Stimulated activated memory B cell treated with anti-CD40 and anti-IgM and Interleukin-4, amounts not matched to agents 10 μg/mL and 1 μg/mL and 100 μg/mL, for 72 hours (primary cell): Measurements from ENCODE around the gene TMEM139.
"Not testable (repeated sequence)": the region's sequence is repeated elsewhere in the genome, so short reads cannot be mapped to it uniquely, and the experiment has no call there.

Experiments used
- ATAC-seq: fragments of 150-1000 bp; cut with Tn5 transposase; 2 replicates; pipeline ENCODE4 v1.10.0; 2021
- H3K27ac Mint-ChIP-seq: one replicate; pipeline ENCODE4 v1.8.0; 2022; ENCODE audit warnings: mild to moderate bottlenecking, mixed read lengths
- H3K27me3 Mint-ChIP-seq: one replicate; pipeline ENCODE4 v1.8.0; 2022; ENCODE audit warnings: mixed read lengths
- H3K36me3 Mint-ChIP-seq: one replicate; pipeline ENCODE4 v1.8.0; 2022; ENCODE audit warnings: mixed read lengths
- H3K4me1 Mint-ChIP-seq: one replicate; pipeline ENCODE4 v1.8.0; 2022; ENCODE audit warnings: mixed read lengths
- H3K4me3 Mint-ChIP-seq: one replicate; pipeline ENCODE4 v1.8.0; 2022; ENCODE audit warnings: mild to moderate bottlenecking, moderate library complexity, mixed read lengths
- H3K9me3 Mint-ChIP-seq: one replicate; pipeline ENCODE4 v1.8.0; 2022; ENCODE audit warnings: mixed read lengths

Gene TMEM139

GRCh38 chr7:143279186-143280098 lies 5.3 kb upstream of the TMEM139 start:
- peak; percentile 67 for ATAC-seq
- peak overlapping the region; percentile 85 for H3K27ac Mint-ChIP-seq
- H3K4me3 Mint-ChIP-seq = peak overlapping the region; percentile 62
- H3K36me3 Mint-ChIP-seq = no peaks in the 10 kb centered on the region
- peaks cover 36% of the 10 kb centered on the region for H3K4me1 Mint-ChIP-seq
- H3K9me3 Mint-ChIP-seq = no peaks in the 10 kb centered on the region
- H3K27me3 Mint-ChIP-seq = no peaks in the 10 kb centered on the region

- no peaks in the 10 kb centered on the region for H3K9me3 Mint-ChIP-seq
- no peaks in the 10 kb centered on the region for H3K27me3 Mint-ChIP-seq
- no peaks in the 10 kb centered on the region for H3K36me3 Mint-ChIP-seq
- no peak for ATAC-seq
- peak overlapping the region; percentile 85 for H3K27ac Mint-ChIP-seq
- H3K4me1 Mint-ChIP-seq = peaks cover 39% of the 10 kb centered on the region
- H3K4me3 Mint-ChIP-seq = peak overlapping the region; percentile 62
Observed at GRCh38 chr7:143280160-143280559, 4.6 kb upstream of the TMEM139 start.

GRCh38 chr7:143280566-143280965 lies 4.2 kb upstream of the TMEM139 start:
- no peak for ATAC-seq
- Mint-ChIP-seq H3K4me3 (peak overlapping the region; percentile 62), H3K27me3 (no peaks in the 10 kb centered on the region), H3K9me3 (no peaks in the 10 kb centered on the region), H3K36me3 (no peaks in the 10 kb centered on the region), H3K27ac (peak overlapping the region; percentile 85), H3K4me1 (peaks cover 39% of the 10 kb centered on the region)

DNA sequence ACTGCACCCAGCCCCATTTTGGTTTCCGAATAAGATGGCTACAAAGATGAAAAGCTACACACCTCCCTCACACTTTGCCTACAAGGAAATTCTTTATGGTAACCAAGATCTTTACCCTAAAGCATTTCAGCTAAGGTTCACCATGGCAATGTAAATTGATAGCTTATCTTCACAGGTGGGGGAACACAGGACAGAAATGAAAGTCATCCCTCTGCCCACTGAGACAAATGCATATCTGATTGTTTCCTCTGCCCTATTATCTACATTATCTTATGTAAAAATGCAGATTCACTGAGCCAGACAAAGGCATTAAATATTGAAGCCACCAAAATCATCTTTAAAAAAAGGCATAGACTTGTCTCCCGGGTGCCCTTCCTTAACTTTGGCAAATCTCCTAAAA lies 3.2 kb upstream of the TMEM139 start:
- Mint-ChIP-seq H3K9me3 (no peaks in the 10 kb centered on the region), H3K4me3 (no peak overlapping the region), H3K27ac (no peak overlapping the region), H3K27me3 (no peaks in the 10 kb centered on the region), H3K36me3 (no peaks in the 10 kb centered on the region), H3K4me1 (peaks cover 39% of the 10 kb centered on the region)
- no peak for ATAC-seq

GRCh38 chr7:143282124-143282523 lies 2.6 kb upstream of the TMEM139 start:
- ATAC-seq = no peak
- no peak overlapping the region for H3K4me3 Mint-ChIP-seq

GRCh38 chr7:143283381-143283780 lies 1.4 kb upstream of the TMEM139 start:
- ATAC-seq = no peak
- Mint-ChIP-seq H3K27me3 (no peaks in the 10 kb centered on the region), H3K4me1 (peaks cover 46% of the 10 kb centered on the region), H3K4me3 (peak overlapping the region; percentile 54), H3K27ac (peak overlapping the region; percentile 85), H3K9me3 (peaks cover 3% of the 10 kb centered on the region), H3K36me3 (no peaks in the 10 kb centered on the region)

More at GRCh38 chr7:143282124-143282523, 2.6 kb upstream of the TMEM139 start:
- no peaks in the 10 kb centered on the region for H3K27me3 Mint-ChIP-seq
- H3K4me1 Mint-ChIP-seq = peaks cover 39% of the 10 kb centered on the region
- no peaks in the 10 kb centered on the region for H3K9me3 Mint-ChIP-seq
- H3K36me3 Mint-ChIP-seq = no peaks in the 10 kb centered on the region
- no peak overlapping the region for H3K27ac Mint-ChIP-seq

- ATAC-seq = no peak
- Mint-ChIP-seq H3K36me3 (no peaks in the 10 kb centered on the region), H3K27me3 (no peaks in the 10 kb centered on the region), H3K27ac (no peak overlapping the region), H3K9me3 (peaks cover 3% of the 10 kb centered on the region), H3K4me3 (no peak overlapping the region), H3K4me1 (peaks cover 46% of the 10 kb centered on the region)
Observed at GRCh38 chr7:143285470-143285778, 666 bp downstream of the TMEM139 start.

GRCh38 chr7:143285806-143286521 lies 1.2 kb downstream of the TMEM139 start:
- H3K4me1 Mint-ChIP-seq = peaks cover 47% of the 10 kb centered on the region
- H3K27me3 Mint-ChIP-seq = no peaks in the 10 kb centered on the region
- no peak for ATAC-seq
- no peak overlapping the region for H3K27ac Mint-ChIP-seq
- H3K9me3 Mint-ChIP-seq = peaks cover 3% of the 10 kb centered on the region
- H3K36me3 Mint-ChIP-seq = no peaks in the 10 kb centered on the region
- no peak overlapping the region for H3K4me3 Mint-ChIP-seq

GRCh38 chr7:143286522-143286890 lies 1.7 kb downstream of the TMEM139 start:
- no peak for ATAC-seq
- peaks cover 3% of the 10 kb centered on the region for H3K9me3 Mint-ChIP-seq
- H3K4me3 Mint-ChIP-seq = no peak overlapping the region
- peaks cover 5% of the 10 kb centered on the region for H3K36me3 Mint-ChIP-seq
- H3K4me1 Mint-ChIP-seq = peaks cover 53% of the 10 kb centered on the region
- H3K27ac Mint-ChIP-seq = no peak overlapping the region
- no peaks in the 10 kb centered on the region for H3K27me3 Mint-ChIP-seq

DNA sequence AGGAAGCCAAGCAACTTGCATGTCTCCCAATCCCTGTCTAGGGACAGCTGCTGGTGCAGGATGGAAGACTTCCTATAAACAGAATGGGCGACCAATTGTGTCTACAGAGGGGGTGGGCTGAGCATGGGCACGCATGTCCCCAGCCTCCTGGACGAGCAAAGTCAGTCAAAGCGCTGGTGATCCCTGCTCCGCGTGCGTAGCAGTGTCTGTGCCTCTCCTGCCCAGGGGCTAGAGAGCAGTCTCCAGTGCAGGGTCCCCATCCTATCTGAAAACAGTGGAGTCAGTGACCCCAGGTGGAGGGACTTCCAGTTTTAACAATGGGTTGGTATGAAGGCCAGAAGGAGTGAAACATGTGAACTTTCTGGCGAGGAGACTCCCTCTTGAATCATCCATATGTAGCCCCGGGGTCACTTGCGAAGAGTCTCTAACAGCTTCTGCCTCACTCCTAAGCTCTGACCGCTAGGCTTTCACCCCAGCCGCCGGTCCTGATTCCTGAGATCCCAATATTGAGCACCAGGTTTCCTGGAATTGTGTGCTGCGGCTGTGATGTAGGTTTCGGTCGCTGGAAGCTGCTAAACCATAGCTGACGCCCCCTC lies 2.7 kb downstream of the TMEM139 start:
- Mint-ChIP-seq H3K9me3 (peaks cover 3% of the 10 kb centered on the region), H3K36me3 (peaks cover 12% of the 10 kb centered on the region), H3K4me3 (peak overlapping the region; percentile 95), H3K27me3 (no peaks in the 10 kb centered on the region), H3K4me1 (peaks cover 55% of the 10 kb centered on the region), H3K27ac (peak overlapping the region; percentile 82)
- no peak for ATAC-seq

- peak; percentile 97 for ATAC-seq
- H3K36me3 Mint-ChIP-seq = peaks cover 15% of the 10 kb centered on the region
- H3K4me1 Mint-ChIP-seq = peaks cover 53% of the 10 kb centered on the region
Observed at GRCh38 chr7:143287935-143288826, 3.4 kb downstream of the TMEM139 start, which contains the start of gene CASP2. CASP2 (plus strand) TSS chr7:143288351; CDS start chr7:143288456, 105 bp downstream.

DNA sequence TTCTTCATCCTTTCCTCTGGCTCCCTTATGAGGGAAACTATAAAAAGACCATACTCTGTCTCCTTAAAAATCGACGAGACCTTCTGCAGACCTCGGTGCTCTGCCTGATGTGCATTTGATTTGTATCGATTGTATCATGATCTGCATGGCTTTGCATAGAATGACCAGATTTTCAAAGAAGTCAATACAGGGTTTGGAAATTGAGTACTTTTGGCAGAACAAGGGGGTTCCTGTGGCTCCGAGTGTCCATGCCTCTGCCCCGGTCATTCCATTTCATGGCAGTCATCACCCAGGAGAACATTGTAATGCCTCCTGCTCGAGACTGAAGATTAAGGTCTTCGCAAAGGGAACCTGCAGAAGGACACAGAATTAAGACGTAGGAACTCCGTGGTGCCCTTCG lies 4.1 kb downstream of the TMEM139 start:
- Mint-ChIP-seq H3K9me3 (peaks cover 3% of the 10 kb centered on the region), H3K4me1 (peaks cover 46% of the 10 kb centered on the region), H3K36me3 (peaks cover 21% of the 10 kb centered on the region), H3K27ac (peak overlapping the region; percentile 82), H3K4me3 (peak overlapping the region; percentile 95), H3K27me3 (no peaks in the 10 kb centered on the region)
- ATAC-seq = no peak

More at GRCh38 chr7:143287935-143288826, 3.4 kb downstream of the TMEM139 start, which contains the start of gene CASP2:
- H3K27ac Mint-ChIP-seq = peak within 1 kb of the TSS; percentile 82
- peak within 1 kb of the TSS; percentile 95 for H3K4me3 Mint-ChIP-seq
- H3K9me3 Mint-ChIP-seq = peaks cover 3% of the 10 kb centered on the region
- H3K27me3 Mint-ChIP-seq = no peaks in the 10 kb centered on the region

GRCh38 chr7:143289421-143289820 lies 4.7 kb downstream of the TMEM139 start:
- Mint-ChIP-seq H3K36me3 (peaks cover 27% of the 10 kb centered on the region), H3K9me3 (peaks cover 3% of the 10 kb centered on the region), H3K4me1 (peaks cover 41% of the 10 kb centered on the region), H3K27ac (peak overlapping the region; percentile 82), H3K4me3 (peak overlapping the region; percentile 95), H3K27me3 (no peaks in the 10 kb centered on the region)
- ATAC-seq = no peak

GRCh38 chr7:143289888-143290287 lies 5.1 kb downstream of the TMEM139 start:
- Mint-ChIP-seq H3K27ac (peak overlapping the region; percentile 82), H3K36me3 (peaks cover 30% of the 10 kb centered on the region), H3K4me3 (peak overlapping the region; percentile 95), H3K4me1 (peaks cover 37% of the 10 kb centered on the region)
- not testable (repeated sequence) for H3K27me3 Mint-ChIP-seq, H3K9me3 Mint-ChIP-seq, ATAC-seq
